DOHH2 (cell line): ENCODE measurements around the gene KCNK17.

ENCODE experiments used
- H3F3A ChIP-seq: fragments of 200-600 bp; sonication (generic), shearing (Covaris generic); 2 replicates; pipeline ENCODE4 v1.6.0; 2016; ENCODE audit warnings: antibody characterized with exemption, mild to moderate bottlenecking; ENCODE audit not compliant: control insufficient read depth, insufficient read depth
- H3K27ac ChIP-seq: fragments of 200-600 bp; sonication (generic); 2 replicates; pipeline ENCODE4 v1.5.1; 2014; ENCODE audit warnings: low read depth, mild to moderate bottlenecking, low read length, moderate library complexity
- H3K27me3 ChIP-seq: fragments of 200-600 bp; sonication (generic); 2 replicates; pipeline ENCODE4 v1.6.1; 2014; ENCODE audit warnings: mild to moderate bottlenecking, low read length, mixed read lengths; ENCODE audit not compliant: control insufficient read depth
- H3K36me3 ChIP-seq: fragments of 200-600 bp; sonication (generic); 2 replicates; pipeline ENCODE4 v1.6.1; 2014; ENCODE audit warnings: mild to moderate bottlenecking, low read length, moderate library complexity, mixed read lengths; ENCODE audit not compliant: control insufficient read depth
- H3K4me1 ChIP-seq: fragments of 200-600 bp; sonication (generic); 2 replicates; pipeline ENCODE4 v1.6.1; 2014; ENCODE audit warnings: mild to moderate bottlenecking, low read length, mixed read lengths; ENCODE audit not compliant: control insufficient read depth
- H3K4me2 ChIP-seq: fragments of 200-600 bp; sonication (generic); 2 replicates; pipeline ENCODE4 v1.6.0; 2014; ENCODE audit warnings: mild to moderate bottlenecking, low read length, moderate library complexity
- H3K4me3 ChIP-seq: fragments of 200-600 bp; sonication (generic); 2 replicates; pipeline ENCODE4 v1.5.1; 2014; ENCODE audit warnings: mild to moderate bottlenecking, low read length, mixed read lengths
- H3K79me2 ChIP-seq: fragments of 200-600 bp; sonication (generic); 2 replicates; pipeline ENCODE4 v1.6.1; 2014; ENCODE audit warnings: mild to moderate bottlenecking, low read length, mixed read lengths; ENCODE audit not compliant: control insufficient read depth
- H3K9me2 ChIP-seq: fragments of 200-600 bp; sonication (generic); replicated peaks from 2 replicates; pipeline ENCODE4 v1.6.1; 2014; ENCODE audit warnings: mild to moderate bottlenecking, low read length, mixed read lengths; ENCODE audit not compliant: control insufficient read depth
- H3K9me3 ChIP-seq: fragments of 200-600 bp; sonication (generic); 2 replicates; pipeline ENCODE4 v1.6.1; 2014; ENCODE audit warnings: antibody characterized with exemption, low read length, mixed read lengths; ENCODE audit not compliant: control insufficient read depth, insufficient read depth
- H4K20me1 ChIP-seq: fragments of 200-600 bp; sonication (generic); 2 replicates; pipeline ENCODE4 v1.6.0; 2014; ENCODE audit warnings: low read depth, mild to moderate bottlenecking, antibody characterized with exemption, low read length, moderate library complexity; ENCODE audit not compliant: control insufficient read depth, insufficient read depth
- EZH2phosphoT487 ChIP-seq: fragments of 200-600 bp; sonication (generic); IDR thresholded peaks from 2 replicates; pipeline ENCODE4 v1.6.1; 2017; ENCODE audit warnings: borderline replicate concordance, mild to moderate bottlenecking, antibody characterized with exemption, low read length, moderate library complexity, mixed read lengths
- TF ChIP-seq, protein P1 (sequence below): fragments of 200-600 bp; sonication (generic); IDR thresholded peaks from one replicate; pipeline ENCODE4 v1.5.1; 2014; ENCODE audit warnings: antibody characterized with exemption, mild to moderate bottlenecking, low read depth, low read length; ENCODE audit not compliant: poor library complexity, severe bottlenecking

Gene KCNK17

GRCh38 chr6:39302011-39302410, 12.2 kb downstream of the KCNK17 start:
- Histone ChIP-seq H3K4me1 (peaks cover 4% of the 10 kb centered on the region), H3K4me3 (no peak overlapping the region), H3F3A (no peaks in the 10 kb centered on the region), H3K9me3 (no peaks in the 10 kb centered on the region), H3K4me2 (no peak overlapping the region), H4K20me1 (no peaks in the 10 kb centered on the region), H3K36me3 (no peaks in the 10 kb centered on the region), H3K27me3 (no peaks in the 10 kb centered on the region), H3K9me2 (no peaks in the 10 kb centered on the region), H3K79me2 (no peaks in the 10 kb centered on the region), H3K27ac (no peak overlapping the region)
- TF ChIP-seq EZH2phosphoT487: no peak
- TF ChIP-seq, protein P1, sequence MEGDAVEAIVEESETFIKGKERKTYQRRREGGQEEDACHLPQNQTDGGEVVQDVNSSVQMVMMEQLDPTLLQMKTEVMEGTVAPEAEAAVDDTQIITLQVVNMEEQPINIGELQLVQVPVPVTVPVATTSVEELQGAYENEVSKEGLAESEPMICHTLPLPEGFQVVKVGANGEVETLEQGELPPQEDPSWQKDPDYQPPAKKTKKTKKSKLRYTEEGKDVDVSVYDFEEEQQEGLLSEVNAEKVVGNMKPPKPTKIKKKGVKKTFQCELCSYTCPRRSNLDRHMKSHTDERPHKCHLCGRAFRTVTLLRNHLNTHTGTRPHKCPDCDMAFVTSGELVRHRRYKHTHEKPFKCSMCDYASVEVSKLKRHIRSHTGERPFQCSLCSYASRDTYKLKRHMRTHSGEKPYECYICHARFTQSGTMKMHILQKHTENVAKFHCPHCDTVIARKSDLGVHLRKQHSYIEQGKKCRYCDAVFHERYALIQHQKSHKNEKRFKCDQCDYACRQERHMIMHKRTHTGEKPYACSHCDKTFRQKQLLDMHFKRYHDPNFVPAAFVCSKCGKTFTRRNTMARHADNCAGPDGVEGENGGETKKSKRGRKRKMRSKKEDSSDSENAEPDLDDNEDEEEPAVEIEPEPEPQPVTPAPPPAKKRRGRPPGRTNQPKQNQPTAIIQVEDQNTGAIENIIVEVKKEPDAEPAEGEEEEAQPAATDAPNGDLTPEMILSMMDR: no peak

- Histone ChIP-seq H3K9me3 (no peaks in the 10 kb centered on the region), H3K4me1 (peaks cover 4% of the 10 kb centered on the region), H3K79me2 (no peaks in the 10 kb centered on the region), H3F3A (no peaks in the 10 kb centered on the region), H3K27ac (no peak overlapping the region), H3K9me2 (no peaks in the 10 kb centered on the region), H3K27me3 (no peaks in the 10 kb centered on the region), H3K36me3 (no peaks in the 10 kb centered on the region), H3K4me3 (no peak overlapping the region), H3K4me2 (no peak overlapping the region), H4K20me1 (no peaks in the 10 kb centered on the region)
- TF ChIP-seq, protein P1: peak; percentile 62
- TF ChIP-seq EZH2phosphoT487: no peak
These were observed 12.6 kb downstream of the KCNK17 start for GRCh38 chr6:39301606-39302005.

GRCh38 chr6:39300739-39301138, 13.5 kb downstream of the KCNK17 start:
- Histone ChIP-seq H3K27ac (no peak overlapping the region), H3K4me1 (peaks cover 4% of the 10 kb centered on the region), H3K27me3 (no peaks in the 10 kb centered on the region), H3K9me3 (no peaks in the 10 kb centered on the region), H3F3A (no peaks in the 10 kb centered on the region), H3K79me2 (no peaks in the 10 kb centered on the region), H3K36me3 (no peaks in the 10 kb centered on the region), H3K4me3 (no peak overlapping the region), H4K20me1 (no peaks in the 10 kb centered on the region), H3K9me2 (no peaks in the 10 kb centered on the region), H3K4me2 (no peak overlapping the region)
- no peak for TF ChIP-seq EZH2phosphoT487
- TF ChIP-seq, protein P1: no peak

DNA sequence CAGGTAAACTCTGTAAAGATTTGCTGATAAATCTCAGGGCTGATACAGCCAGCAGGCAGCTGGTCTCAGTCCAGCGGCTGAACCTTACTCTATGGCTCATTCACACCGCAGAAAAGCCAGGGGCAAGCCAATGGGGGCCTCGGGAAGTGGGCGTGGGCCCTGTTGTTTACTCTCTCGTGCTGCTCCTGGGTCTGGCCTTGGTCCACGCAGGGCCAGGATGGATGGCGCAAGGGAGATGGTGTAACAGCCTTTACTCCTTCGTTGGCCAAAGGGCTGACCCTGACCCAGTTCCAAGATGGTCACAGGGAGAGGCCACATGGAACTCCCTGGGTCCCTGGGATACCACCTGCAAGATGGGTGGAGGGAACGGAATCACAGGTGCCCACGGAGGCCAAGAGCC, 16.2 kb downstream of the KCNK17 start:
- Histone ChIP-seq H3F3A (no peaks in the 10 kb centered on the region), H3K27me3 (no peaks in the 10 kb centered on the region), H3K4me1 (peaks cover 3% of the 10 kb centered on the region), H3K27ac (no peak overlapping the region), H3K4me2 (no peak overlapping the region), H3K36me3 (no peaks in the 10 kb centered on the region), H3K79me2 (no peaks in the 10 kb centered on the region), H3K9me3 (no peaks in the 10 kb centered on the region), H4K20me1 (no peaks in the 10 kb centered on the region), H3K4me3 (no peak overlapping the region), H3K9me2 (no peaks in the 10 kb centered on the region)
- TF ChIP-seq, protein P1: no peak
- TF ChIP-seq EZH2phosphoT487: no peak
